ENCODE results near the gene PPM1L. TPM values are rescaled to one million over a fixed set of nuclear protein-coding genes. Genes with fewer than 3 reads are reported as not detected.

PPM1L gene
- total and polyA plus RNA-seq, 10 of the 15 experiments (the other 5 are each of a cell fraction or from before 2014, with no cell fraction given), result under 0.01 to 0.33 (median 0.06) TPM; not detected in 1

DNA sequence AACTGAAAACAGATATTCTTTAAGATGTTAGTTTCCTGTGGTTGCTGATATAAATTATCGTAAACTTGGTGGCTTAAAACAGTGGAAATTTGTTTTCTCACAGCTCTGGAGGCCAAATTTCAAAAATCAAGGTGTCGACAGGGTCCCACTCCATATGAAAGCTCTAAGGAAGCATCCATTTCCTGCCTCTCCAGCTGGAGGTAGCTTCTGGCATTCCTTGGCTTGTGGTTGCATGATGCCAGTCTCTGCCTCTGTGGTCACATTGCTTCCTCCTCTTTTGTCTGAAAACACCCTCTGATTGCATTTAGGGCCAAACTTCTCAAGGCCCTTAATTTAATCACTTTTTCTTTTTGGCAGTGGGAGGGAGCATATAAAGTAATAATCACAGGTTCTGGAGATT lies 96.8 kb downstream of the PPM1L start (continued):
- TF ChIP-seq, protein P1, sequence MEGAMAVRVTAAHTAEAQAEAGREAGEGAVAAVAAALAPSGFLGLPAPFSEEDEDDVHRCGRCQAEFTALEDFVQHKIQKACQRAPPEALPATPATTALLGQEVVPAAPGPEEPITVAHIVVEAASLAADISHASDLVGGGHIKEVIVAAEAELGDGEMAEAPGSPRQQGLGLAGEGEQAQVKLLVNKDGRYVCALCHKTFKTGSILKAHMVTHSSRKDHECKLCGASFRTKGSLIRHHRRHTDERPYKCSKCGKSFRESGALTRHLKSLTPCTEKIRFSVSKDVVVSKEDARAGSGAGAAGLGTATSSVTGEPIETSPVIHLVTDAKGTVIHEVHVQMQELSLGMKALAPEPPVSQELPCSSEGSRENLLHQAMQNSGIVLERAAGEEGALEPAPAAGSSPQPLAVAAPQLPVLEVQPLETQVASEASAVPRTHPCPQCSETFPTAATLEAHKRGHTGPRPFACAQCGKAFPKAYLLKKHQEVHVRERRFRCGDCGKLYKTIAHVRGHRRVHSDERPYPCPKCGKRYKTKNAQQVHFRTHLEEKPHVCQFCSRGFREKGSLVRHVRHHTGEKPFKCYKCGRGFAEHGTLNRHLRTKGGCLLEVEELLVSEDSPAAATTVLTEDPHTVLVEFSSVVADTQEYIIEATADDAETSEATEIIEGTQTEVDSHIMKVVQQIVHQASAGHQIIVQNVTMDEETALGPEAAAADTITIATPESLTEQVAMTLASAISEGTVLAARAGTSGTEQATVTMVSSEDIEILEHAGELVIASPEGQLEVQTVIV (IDR thresholded peaks at IDR 0.05; ENCODE audit: borderline replicate concordance, partially characterized antibody), result no peak
- no peak for TF ChIP-seq ZNF274 (IDR thresholded peaks at IDR 0.05; ENCODE audit: insufficient read depth, insufficient read length)
- TF ChIP-seq CBFB (IDR thresholded peaks at IDR 0.05; ENCODE audit: low read depth), result no peak
- TF ChIP-seq, protein P2, sequence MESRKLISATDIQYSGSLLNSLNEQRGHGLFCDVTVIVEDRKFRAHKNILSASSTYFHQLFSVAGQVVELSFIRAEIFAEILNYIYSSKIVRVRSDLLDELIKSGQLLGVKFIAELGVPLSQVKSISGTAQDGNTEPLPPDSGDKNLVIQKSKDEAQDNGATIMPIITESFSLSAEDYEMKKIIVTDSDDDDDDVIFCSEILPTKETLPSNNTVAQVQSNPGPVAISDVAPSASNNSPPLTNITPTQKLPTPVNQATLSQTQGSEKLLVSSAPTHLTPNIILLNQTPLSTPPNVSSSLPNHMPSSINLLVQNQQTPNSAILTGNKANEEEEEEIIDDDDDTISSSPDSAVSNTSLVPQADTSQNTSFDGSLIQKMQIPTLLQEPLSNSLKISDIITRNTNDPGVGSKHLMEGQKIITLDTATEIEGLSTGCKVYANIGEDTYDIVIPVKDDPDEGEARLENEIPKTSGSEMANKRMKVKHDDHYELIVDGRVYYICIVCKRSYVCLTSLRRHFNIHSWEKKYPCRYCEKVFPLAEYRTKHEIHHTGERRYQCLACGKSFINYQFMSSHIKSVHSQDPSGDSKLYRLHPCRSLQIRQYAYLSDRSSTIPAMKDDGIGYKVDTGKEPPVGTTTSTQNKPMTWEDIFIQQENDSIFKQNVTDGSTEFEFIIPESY (IDR thresholded peaks at IDR 0.05), result no peak
- TF ChIP-seq RBBP5 (conservative IDR thresholded peaks at IDR 0.05), result no peak
- no peak for TF ChIP-seq EGR1 (IDR thresholded peaks at IDR 0.05; ENCODE audit: borderline replicate concordance in 1 of 2, low read depth in 2 of 2, low read length in 2 of 2)

DNA sequence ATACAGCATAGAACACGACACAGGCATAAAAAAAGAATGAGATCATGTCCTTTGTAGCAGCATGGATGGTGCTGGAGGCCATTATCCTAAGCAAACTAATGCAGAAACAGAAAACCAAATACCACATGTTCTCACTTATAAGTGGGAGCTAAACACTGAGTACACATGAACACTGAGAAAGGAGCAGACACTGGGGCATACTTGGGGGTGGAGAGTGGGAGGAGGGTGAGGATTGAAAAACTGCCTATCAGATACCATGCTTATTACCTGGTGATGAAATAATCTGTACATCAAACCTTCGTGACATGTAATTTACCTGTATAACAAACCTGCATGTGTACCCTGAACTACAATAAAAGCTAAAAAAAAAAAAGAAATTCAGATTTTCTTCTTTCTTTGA lies 100.4 kb downstream of the PPM1L start:
- in situ Hi-C loops (cut with MboI) (no loop called here), intact Hi-C loops (cut with micrococcal nuclease; ENCODE audit: unreplicated experiment) (no loop called here)
- CTCF ChIA-PET, result no interaction called here
- FAIRE-seq, result no peak
- SMC1A ChIA-PET (ENCODE audit: uncharacterized antibody, unreplicated experiment), result no interaction called here
- no peak overlapping the region for H2AFZ ChIP-seq (ENCODE audit: control insufficient read depth, low read depth, low read length)
- H3K9ac ChIP-seq (ENCODE audit: control insufficient read depth, insufficient read depth, low read length), result no peak overlapping the region
- no peak overlapping the region for H3K27ac ChIP-seq (ENCODE audit: control insufficient read depth, insufficient read depth)
- DNase-seq (ENCODE audit: low read depth, low spot score), result no peak
- no peaks in the 10 kb centered on the region for H3K27me3 ChIP-seq (replicated peaks in 1 of 2; ENCODE audit: control insufficient read depth in 2 of 2, insufficient read depth in 2 of 2, low read length in 1 of 2)
- no peak overlapping the region for H3K4me3 ChIP-seq
- no peak overlapping the region for H3K4me2 ChIP-seq (ENCODE audit: control insufficient read depth, insufficient read depth)
- RAD21 ChIA-PET (ENCODE audit: unreplicated experiment), result no interaction called here
- H4K20me1 ChIP-seq (ENCODE audit: control insufficient read depth, insufficient read depth), result no peaks in the 10 kb centered on the region
- 0% methylated on average over 2 of the region's 2 CpGs for WGBS (ENCODE audit: insufficient coverage, insufficient replicate concordance, low lambda C conversion rate, missing lambda C conversion rate)
- H3K4me1 ChIP-seq (ENCODE audit: control insufficient read depth, insufficient read depth, low read length), result no peaks in the 10 kb centered on the region
- H3K36me3 ChIP-seq (ENCODE audit: control insufficient read depth in 2 of 2, insufficient read depth in 2 of 2, low read length in 1 of 2), result no peaks in the 10 kb centered on the region
- POLR2A ChIA-PET, result no interaction called here
- H3K79me2 ChIP-seq (ENCODE audit: control insufficient read depth, insufficient read depth, low read length), result no peaks in the 10 kb centered on the region
- no peaks in the 10 kb centered on the region for H3K9me3 ChIP-seq (replicated peaks; ENCODE audit: control insufficient read depth, insufficient read depth, low read length)
- no TSS peak for BruUV-seq (replicated peaks)
- ATAC-seq, result no peak
- TF ChIP-seq IRF4 (IDR thresholded peaks at IDR 0.05; ENCODE audit: low read depth, low read length) (no peak), CBX3 (IDR thresholded peaks at IDR 0.05; ENCODE audit: borderline replicate concordance, low read depth) (no peak), EGR1 (IDR thresholded peaks at IDR 0.05; ENCODE audit: borderline replicate concordance in 1 of 2, low read depth in 2 of 2, low read length in 2 of 2) (no peak), RB1 (IDR thresholded peaks at IDR 0.05; ENCODE audit: borderline replicate concordance) (no peak), BMI1 (IDR thresholded peaks at IDR 0.05; ENCODE audit: borderline replicate concordance) (no peak), ZSCAN29 (IDR thresholded peaks at IDR 0.05) (no peak), MYB (IDR thresholded peaks at IDR 0.05; ENCODE audit: borderline replicate concordance, low read depth, low read length) (no peak), HCFC1 (IDR thresholded peaks at IDR 0.05; ENCODE audit: low read length) (no peak), JUND (IDR thresholded peaks at IDR 0.05; ENCODE audit: low read depth, low read length) (no peak), NR2C1 (IDR thresholded peaks at IDR 0.05) (no peak), BCL11A (IDR thresholded peaks at IDR 0.05; ENCODE audit: low read depth, low read length) (no peak)
- TF ChIP-seq, protein P2 (IDR thresholded peaks at IDR 0.05), result no peak

All from GM12878 (cell line).